CD4-positive, alpha-beta T cell (primary cell): ENCODE results near the gene GJD4. TPM values are rescaled to one million over a fixed set of nuclear protein-coding genes. Genes with fewer than 3 reads are reported as not detected.

ENCODE experiments used
- ATAC-seq: fragments of 200-7000 bp; cut with Tn5 transposase; one replicate; pipeline ENCODE4 v1.10.0; 2022; ENCODE audit warnings: mild to moderate bottlenecking; ENCODE audit not compliant: poor library complexity
- CTCF ChIA-PET: fragments of 350-600 bp; sonication (Branson Sonifier 250); formaldehyde crosslinking; loops from one replicate; lab custom pipeline; 2021; ENCODE audit warnings: antibody characterized with exemption, inconsistent platforms; lab: Charles Lee
- POLR2A ChIA-PET: fragments of 350-600 bp; sonication (Branson Sonifier 250); formaldehyde crosslinking; loops from one replicate; lab custom pipeline; 2021; ENCODE audit warnings: antibody characterized with exemption, inconsistent platforms; lab: Charles Lee
- DNase-seq, 14 experiments: peaks; one replicate each; pipeline ENCODE4 v3.0.0-alpha.2; 2013 to 2020; ENCODE audit warnings: mixed read lengths in 2 of 14
- H3K27ac ChIP-seq, 2 donors: one replicate each; pipeline versions ENCODE4 v1.5.1 to v1.7.0; 2013; ENCODE audit warnings: low read length in 2 of 2, low read depth in 1 of 2, mild to moderate bottlenecking in 1 of 2
- H3K27me3 ChIP-seq, 2 experiments: 1 replicate in 1 of 2; 2 replicates in 1 of 2; pipeline versions ENCODE4 v1.6.1 to v1.7.0; 2013; ENCODE audit warnings: low read length in 2 of 2, control low read depth in 1 of 2, mild to moderate bottlenecking in 1 of 2, moderate library complexity in 1 of 2; ENCODE audit not compliant: insufficient read depth in 2 of 2, control insufficient read depth in 1 of 2
- H3K36me3 ChIP-seq: one replicate; pipeline ENCODE4 v1.6.1; 2013; ENCODE audit warnings: low read length, control low read depth; ENCODE audit not compliant: insufficient read depth
- H3K4me1 ChIP-seq: one replicate; pipeline ENCODE4 v1.6.1; 2013; ENCODE audit warnings: low read length, control low read depth; ENCODE audit not compliant: insufficient read depth
- H3K4me3 ChIP-seq: one replicate; pipeline ENCODE4 v1.5.1; 2013; ENCODE audit warnings: mild to moderate bottlenecking, low read length, moderate library complexity
- H3K9me3 ChIP-seq, 2 experiments: 1 replicate in 1 of 2; 2 replicates in 1 of 2; pipeline versions ENCODE4 v1.6.1 to v1.7.0; 2013; ENCODE audit warnings: low read length in 2 of 2, mild to moderate bottlenecking in 2 of 2, control low read depth in 1 of 2, moderate library complexity in 1 of 2; ENCODE audit not compliant: control insufficient read depth in 1 of 2, insufficient read depth in 1 of 2
- H3K27ac Mint-ChIP-seq: one replicate; pipeline ENCODE4 v1.8.0; 2020; ENCODE audit warnings: mixed read lengths
- H3K27me3 Mint-ChIP-seq: one replicate; pipeline ENCODE4 v1.8.0; 2021; ENCODE audit warnings: mixed read lengths
- H3K36me3 Mint-ChIP-seq: one replicate; pipeline ENCODE4 v1.8.0; 2021; ENCODE audit warnings: low read depth, mixed read lengths
- H3K4me1 Mint-ChIP-seq: one replicate; pipeline ENCODE4 v1.8.0; 2021; ENCODE audit warnings: low read depth, mixed read lengths
- H3K4me3 Mint-ChIP-seq: one replicate; pipeline ENCODE4 v1.8.0; 2020; ENCODE audit warnings: mild to moderate bottlenecking, mixed read lengths
- H3K9me3 Mint-ChIP-seq: one replicate; pipeline ENCODE4 v1.8.0; 2020; ENCODE audit warnings: mixed read lengths
- CTCF ChIP-seq: fragments of 200-600 bp; IDR thresholded peaks from one replicate; pipeline ENCODE4 v1.8.0; 2022; ENCODE audit warnings: antibody characterized with exemption, mild to moderate bottlenecking
- intact Hi-C, 2 experiments: fragments of 100-400 bp; cut with DNase I in 1 of 2; cut with micrococcal nuclease in 1 of 2; formaldehyde crosslinking; loops; one replicate each; pipeline versions ENCODE4 v1.15.1 to v1.9.0; 2023 to 2025; cut with DNase I, micrococcal nuclease
- total RNA-seq, 174 experiments: library from RNA in 2 of 174; stranded (reverse) in 2 of 174; gene quantifications; one replicate each; pipeline ENCODE4 v1.2.3 and lab custom pipeline; 2021 to 2026

The GJD4 gene
- total RNA-seq, 2 experiments from 2014 or later: not detected

- peaks cover 11% of the 10 kb centered on the region for H3K4me1 Mint-ChIP-seq
- no peaks in the 10 kb centered on the region for H3K9me3 Mint-ChIP-seq
- no peak overlapping the region for H3K4me3 ChIP-seq
- no peak overlapping the region for H3K27ac ChIP-seq
- CTCF ChIA-PET: no interaction called here
- H3K4me1 ChIP-seq: no peaks in the 10 kb centered on the region
- no peak for TF ChIP-seq CTCF
- H3K27me3 Mint-ChIP-seq: no peaks in the 10 kb centered on the region
- peaks cover 59% of the 10 kb centered on the region for H3K36me3 Mint-ChIP-seq
- ATAC-seq (no peak), DNase-seq (no peak)
- H3K27ac Mint-ChIP-seq: peak overlapping the region; percentile 16
- H3K36me3 ChIP-seq: peaks cover 25% of the 10 kb centered on the region
- no peaks in the 10 kb centered on the region for H3K27me3 ChIP-seq
- H3K4me3 Mint-ChIP-seq: no peak overlapping the region
- intact Hi-C loops: no loop called here
- POLR2A ChIA-PET: no interaction called here
- no peaks in the 10 kb centered on the region for H3K9me3 ChIP-seq
These were observed 45.7 kb upstream of the GJD4 start for GRCh38 chr10:35559416-35559815.

- no peaks in the 10 kb centered on the region for H3K27me3 Mint-ChIP-seq
- Histone ChIP-seq H3K36me3 (peaks cover 42% of the 10 kb centered on the region), H3K27me3 (no peaks in the 10 kb centered on the region), H3K4me3 (no peak overlapping the region), H3K4me1 (no peaks in the 10 kb centered on the region), H3K27ac (no peak overlapping the region), H3K9me3 (no peaks in the 10 kb centered on the region)
- ChIA-PET CTCF (no interaction called here), POLR2A (no interaction called here)
- H3K4me3 Mint-ChIP-seq: no peak overlapping the region
- no peak for ATAC-seq
- no peak for TF ChIP-seq CTCF
- peaks cover 11% of the 10 kb centered on the region for H3K4me1 Mint-ChIP-seq
- no peak overlapping the region for H3K27ac Mint-ChIP-seq
- DNase-seq: no peak
- peaks cover 53% of the 10 kb centered on the region for H3K36me3 Mint-ChIP-seq
- H3K9me3 Mint-ChIP-seq: no peaks in the 10 kb centered on the region
- intact Hi-C loops: loop anchor here in 1 of 2 experiments (5.0 to 10.0 kb wide), 3 partner anchors 63 to 447 kb away; no protein-coding TSS in a partner anchor
These were observed 43.4 kb upstream of the GJD4 start for GRCh38 chr10:35561715-35562114.

- Mint-ChIP-seq H3K9me3 (no peaks in the 10 kb centered on the region), H3K4me1 (peaks cover 11% of the 10 kb centered on the region), H3K36me3 (peaks cover 55% of the 10 kb centered on the region), H3K27ac (no peak overlapping the region), H3K27me3 (no peaks in the 10 kb centered on the region), H3K4me3 (no peak overlapping the region)
- CTCF ChIA-PET: interaction anchor here (0.7 to 1.3 kb wide), 4 partner anchors 19 to 446 kb away, joined by 3 to 5 read pairs (median 4); no protein-coding TSS in a partner anchor
- Histone ChIP-seq H3K27ac (no peak overlapping the region), H3K27me3 (no peaks in the 10 kb centered on the region), H3K4me3 (no peak overlapping the region), H3K9me3 (no peaks in the 10 kb centered on the region), H3K4me1 (no peaks in the 10 kb centered on the region), H3K36me3 (peaks cover 47% of the 10 kb centered on the region)
- POLR2A ChIA-PET: interaction anchor here (1.2 kb wide), 1 partner anchor 14 kb away, joined by 3 read pairs; no protein-coding TSS in a partner anchor
- DNase-seq (no peak), ATAC-seq (no peak)
- intact Hi-C loops: loop anchor here in 1 of 2 experiments (5.0 to 10.0 kb wide), 3 partner anchors 62 to 448 kb away; no protein-coding TSS in a partner anchor
- no peak for TF ChIP-seq CTCF
These were observed 42.7 kb upstream of the GJD4 start for GRCh38 chr10:35562427-35562826.
